Body of pancreas (tissue), 4 donors: ENCODE results near the gene LUC7L.
"Not testable (repeated sequence)": the region's sequence is repeated elsewhere in the genome, so short reads cannot be mapped to it uniquely, and the experiment has no call there.

ENCODE experiments used
- CTCF ChIP-seq, 7 experiments: fragments of 450-650 bp in 4 of 7; fragments of 200-600 bp in 3 of 7; sonication (generic) in 3 of 7; IDR thresholded peaks; one replicate each; pipeline ENCODE4 v1.5.1; 2016 to 2019; ENCODE audit warnings: antibody characterized with exemption in 7 of 7
- POLR2A ChIP-seq, 3 donors: fragments of 450-650 bp; IDR thresholded peaks; one replicate each; pipeline ENCODE4 v1.6.1; 2016; ENCODE audit warnings: antibody characterized with exemption in 3 of 3, mild to moderate bottlenecking in 2 of 3

- TF ChIP-seq CTCF, POLR2A (IDR thresholded peaks at IDR 0.05): not testable (repeated sequence)
These were observed 75.6 kb downstream of the LUC7L start for GRCh38 chr16:153550-154216.
